Lower leg skin (tissue), 4 donors: ENCODE results near the gene HS6ST3. TPM values are rescaled to one million over a fixed set of nuclear protein-coding genes. Genes with fewer than 3 reads are reported as not detected.

Experiments
- DNase-seq, 2 donors: peaks; one replicate each; pipeline ENCODE4 v3.0.0-alpha.2; 2019; ENCODE audit warnings: low spot score in 2 of 2
- H3K4me3 ChIP-seq: fragments of 200-600 bp; sonication (generic); 2 replicates; pipeline ENCODE4 v1.5.1; 2017; ENCODE audit warnings: mild to moderate bottlenecking, low read depth; ENCODE audit not compliant: poor library complexity, severe bottlenecking
- POLR2A ChIP-seq, 2 donors: fragments of 450-650 bp; IDR thresholded peaks; one replicate each; pipeline ENCODE4 v1.6.1; 2016 to 2017; ENCODE audit warnings: antibody characterized with exemption in 2 of 2, mild to moderate bottlenecking in 1 of 2, moderate library complexity in 1 of 2
- WGBS, 2 donors: methylation state at CpG; one replicate each; pipeline ENCODE4 v1.1.5; 2018; 5-methylcytosine and 5-hydroxymethylcytosine counted together
- intact Hi-C: fragments of 100-400 bp; cut with DNase I; formaldehyde crosslinking; loops from one replicate; pipeline ENCODE4 v1.15.0; 2023; ENCODE audit warnings: low total_unique reads
- total RNA-seq, 4 donors: library from RNA; depleted of rRNA; stranded (reverse); fragments of >200 nt; gene quantifications; one replicate each; pipeline ENCODE4 v1.1.0, GENCODE V29; 2016
- TF ChIP-seq, protein P1 (sequence below), 3 donors: fragments of 450-650 bp; IDR thresholded peaks; one replicate each; pipeline ENCODE4 v1.5.1; 2016; ENCODE audit warnings: antibody characterized with exemption in 3 of 3, mild to moderate bottlenecking in 3 of 3, moderate library complexity in 2 of 3

Gene HS6ST3
- total RNA-seq, 4 donors from 2014 or later: 0.72 to 1.5 (median 0.87) TPM

DNA sequence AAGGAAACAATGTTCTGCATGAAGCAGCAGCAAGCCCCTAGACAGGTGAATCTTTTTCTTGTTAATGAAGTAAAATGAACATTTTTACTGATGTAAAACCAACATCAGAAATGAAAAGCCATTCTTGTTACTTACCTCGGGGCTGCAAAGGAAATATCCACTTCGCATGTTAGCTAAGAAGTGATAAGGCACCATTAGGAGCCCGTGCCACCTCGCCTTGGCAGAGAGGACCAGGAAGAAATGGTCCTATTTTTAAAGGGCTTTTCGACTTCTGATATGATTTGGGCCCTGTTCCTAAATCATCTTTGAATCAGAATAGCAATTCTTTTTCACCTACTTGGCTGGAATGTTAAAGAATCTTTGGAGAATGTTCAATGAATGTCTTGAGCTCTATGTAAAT, 721.1 kb downstream of the HS6ST3 start:
- TF ChIP-seq, protein P1, sequence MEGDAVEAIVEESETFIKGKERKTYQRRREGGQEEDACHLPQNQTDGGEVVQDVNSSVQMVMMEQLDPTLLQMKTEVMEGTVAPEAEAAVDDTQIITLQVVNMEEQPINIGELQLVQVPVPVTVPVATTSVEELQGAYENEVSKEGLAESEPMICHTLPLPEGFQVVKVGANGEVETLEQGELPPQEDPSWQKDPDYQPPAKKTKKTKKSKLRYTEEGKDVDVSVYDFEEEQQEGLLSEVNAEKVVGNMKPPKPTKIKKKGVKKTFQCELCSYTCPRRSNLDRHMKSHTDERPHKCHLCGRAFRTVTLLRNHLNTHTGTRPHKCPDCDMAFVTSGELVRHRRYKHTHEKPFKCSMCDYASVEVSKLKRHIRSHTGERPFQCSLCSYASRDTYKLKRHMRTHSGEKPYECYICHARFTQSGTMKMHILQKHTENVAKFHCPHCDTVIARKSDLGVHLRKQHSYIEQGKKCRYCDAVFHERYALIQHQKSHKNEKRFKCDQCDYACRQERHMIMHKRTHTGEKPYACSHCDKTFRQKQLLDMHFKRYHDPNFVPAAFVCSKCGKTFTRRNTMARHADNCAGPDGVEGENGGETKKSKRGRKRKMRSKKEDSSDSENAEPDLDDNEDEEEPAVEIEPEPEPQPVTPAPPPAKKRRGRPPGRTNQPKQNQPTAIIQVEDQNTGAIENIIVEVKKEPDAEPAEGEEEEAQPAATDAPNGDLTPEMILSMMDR (IDR thresholded peaks at IDR 0.05): no peak
- no peak for TF ChIP-seq POLR2A (IDR thresholded peaks at IDR 0.05)
- 81 to 83% methylated on average over 5 of the region's 5 CpGs for WGBS, 2 donors
- no peak for DNase-seq
- intact Hi-C loops: no loop called here
- no peak overlapping the region for H3K4me3 ChIP-seq

DNA sequence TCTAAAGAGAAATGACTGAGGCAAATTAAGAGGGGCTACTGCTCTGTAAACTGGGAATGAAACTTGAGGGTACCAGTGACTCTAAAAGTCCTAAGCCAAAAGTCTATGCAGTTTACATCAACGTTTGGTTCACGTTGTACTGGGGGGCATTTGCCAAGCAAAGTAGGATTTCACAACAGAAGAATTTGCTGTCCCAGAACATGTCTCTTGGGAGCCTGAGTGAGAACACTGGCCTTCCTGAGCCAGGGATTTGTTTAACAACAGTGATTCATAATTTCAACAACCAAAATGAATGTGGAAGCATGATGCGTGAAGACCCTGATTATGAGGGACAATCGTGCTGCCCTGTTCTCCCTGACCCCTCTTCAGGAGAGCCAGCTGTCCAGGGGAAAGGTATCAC, 726.4 kb downstream of the HS6ST3 start:
- no peak overlapping the region for H3K4me3 ChIP-seq
- intact Hi-C loops: no loop called here
- whole genome bisulfite sequencing, 2 donors: 49 to 61% methylated on average over 4 of the region's 4 CpGs
- peak; percentile 76 to 84 for DNase-seq
- no peak for TF ChIP-seq POLR2A (IDR thresholded peaks at IDR 0.05)

- intact Hi-C loops: no loop called here
- no peak for TF ChIP-seq POLR2A (IDR thresholded peaks at IDR 0.05)
- TF ChIP-seq, protein P1 (IDR thresholded peaks at IDR 0.05): no peak
- H3K4me3 ChIP-seq: no peak overlapping the region
- DNase-seq: no peak
- WGBS, 2 donors: 55 to 67% methylated on average over 9 of the region's 9 CpGs
Observed at GRCh38 chr13:96816874-96817273, 727.0 kb downstream of the HS6ST3 start.

GRCh38 chr13:96817336-96817941, 727.5 kb downstream of the HS6ST3 start:
- 24 to 27% methylated on average over 4 of the region's 4 CpGs for WGBS, 2 donors
- intact Hi-C loops: no loop called here
- no peak overlapping the region for H3K4me3 ChIP-seq
- TF ChIP-seq, protein P1 (IDR thresholded peaks at IDR 0.05): no peak
- TF ChIP-seq POLR2A (IDR thresholded peaks at IDR 0.05): no peak
- no peak for DNase-seq

DNA sequence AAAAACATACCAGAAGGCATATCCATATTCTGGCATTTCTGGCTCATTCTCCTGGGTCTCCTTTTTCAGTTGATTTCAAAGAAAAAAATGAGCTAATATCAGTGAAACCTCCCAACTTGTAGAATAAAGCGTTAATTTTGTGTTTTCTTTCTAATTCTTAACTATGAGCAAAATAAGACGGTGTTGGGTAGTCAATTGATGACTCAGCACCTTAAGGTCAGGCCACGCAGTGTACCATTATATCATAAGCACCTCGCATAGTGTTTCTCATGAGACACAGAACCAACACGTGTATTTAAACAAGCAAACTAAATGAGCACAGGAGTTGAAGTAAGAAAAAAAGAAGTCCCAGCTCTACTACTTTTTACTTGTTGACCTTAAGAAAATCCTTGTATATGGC, 729.5 kb downstream of the HS6ST3 start:
- 88 to 89% methylated on average over 5 of the region's 5 CpGs for WGBS, 2 donors
- intact Hi-C loops: no loop called here
- no peak for DNase-seq
- H3K4me3 ChIP-seq: no peak overlapping the region
- TF ChIP-seq, protein P1 (IDR thresholded peaks at IDR 0.05): no peak
- no peak for TF ChIP-seq POLR2A (IDR thresholded peaks at IDR 0.05)

DNA sequence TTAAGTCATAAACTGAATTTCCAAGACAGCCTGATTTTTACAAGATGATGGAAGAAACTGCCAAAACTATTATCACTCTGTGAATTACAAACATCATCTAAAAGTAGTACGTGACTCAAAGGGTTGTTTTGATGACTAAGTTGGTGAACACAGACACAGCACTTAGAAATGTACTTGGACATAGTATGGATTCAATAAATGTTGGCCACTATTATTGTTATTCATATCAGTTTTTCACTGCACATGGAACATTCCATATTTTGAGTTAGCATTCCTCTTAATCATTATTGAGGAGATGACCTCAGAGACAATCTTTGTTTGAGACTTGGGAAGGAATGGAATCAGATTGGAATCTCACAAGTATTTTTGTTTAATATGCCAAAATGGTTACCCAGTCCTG, 731.5 kb downstream of the HS6ST3 start:
- intact Hi-C loops: loop anchor here (5.0 kb wide), 1 partner anchor 1576 kb away; no protein-coding TSS in a partner anchor
- H3K4me3 ChIP-seq: no peak overlapping the region
- WGBS, 2 donors: 50 to 78% methylated on average over 1 of the region's 1 CpG
- no peak for DNase-seq
- no peak for TF ChIP-seq POLR2A (IDR thresholded peaks at IDR 0.05)
- TF ChIP-seq, protein P1 (IDR thresholded peaks at IDR 0.05): no peak
